HG03460 (cell line): ENCODE measurements around the gene DOC2B.
"Not testable (repeated sequence)": the region's sequence is repeated elsewhere in the genome, so short reads cannot be mapped to it uniquely, and the experiment has no call there.

Source experiments
- ATAC-seq: cut with Tn5 transposase; IDR thresholded peaks from one replicate; pipeline ENCODE4 v1.9.1; 2021; ENCODE audit not compliant: unreplicated experiment

The DOC2B gene

GRCh38 chr17:181245-182049 is at the start of gene DOC2B:
Gene DOC2B (minus strand): TSS chr17:181650. CDS start chr17:181479, 171 bp downstream.
- no peak for ATAC-seq

GRCh38 chr17:230395-230770 is 48.9 kb upstream of the DOC2B start:
- ATAC-seq, result no peak

GRCh38 chr17:229709-230394 is 48.4 kb upstream of the DOC2B start:
- no peak for ATAC-seq

GRCh38 chr17:228951-229708 is 47.7 kb upstream of the DOC2B start:
- ATAC-seq, result no peak

GRCh38 chr17:227946-228615 is 46.6 kb upstream of the DOC2B start:
- no peak for ATAC-seq

GRCh38 chr17:227078-227945 is 45.9 kb upstream of the DOC2B start:
- ATAC-seq, result no peak

- no peak for ATAC-seq
These were observed 44.9 kb upstream of the DOC2B start for GRCh38 chr17:226108-227077.

GRCh38 chr17:225551-225950 is 44.1 kb upstream of the DOC2B start:
- no peak for ATAC-seq

- ATAC-seq, result not testable (repeated sequence)
These were observed 43.1 kb upstream of the DOC2B start for GRCh38 chr17:224576-224975.

- ATAC-seq, result no peak
These were observed 42.4 kb upstream of the DOC2B start for GRCh38 chr17:223723-224471.

- no peak for ATAC-seq
These were observed 40.7 kb upstream of the DOC2B start for GRCh38 chr17:222172-222571.

GRCh38 chr17:219696-220095 is 38.2 kb upstream of the DOC2B start:
- ATAC-seq, result no peak

GRCh38 chr17:218432-219110 is 37.1 kb upstream of the DOC2B start:
- ATAC-seq, result no peak

- ATAC-seq, result no peak
These were observed 35.2 kb upstream of the DOC2B start for GRCh38 chr17:216625-217024.

GRCh38 chr17:215563-216478 is 34.4 kb upstream of the DOC2B start:
- not testable (repeated sequence) for ATAC-seq

- no peak for ATAC-seq
These were observed 33.5 kb upstream of the DOC2B start for GRCh38 chr17:214881-215331.
